A549 treated with DMSO at 1 μM for 4 hours (cell line): ENCODE results near the gene MORN5. TPM values are rescaled to one million over a fixed set of nuclear protein-coding genes. Genes with fewer than 3 reads are reported as not detected.

Source experiments
- total RNA-seq: library from RNA; stranded (reverse); fragments of 200-300 nt; extraction: Qiagen RNA extraction; gene quantifications from 5 replicates; pipeline ENCODE4 v1.2.3, GENCODE V29; 2022; ENCODE audit warnings: low read depth

Gene MORN5
- 0.42 TPM in 1 of 5 replicates, not detected in the others for total RNA-seq

DNA sequence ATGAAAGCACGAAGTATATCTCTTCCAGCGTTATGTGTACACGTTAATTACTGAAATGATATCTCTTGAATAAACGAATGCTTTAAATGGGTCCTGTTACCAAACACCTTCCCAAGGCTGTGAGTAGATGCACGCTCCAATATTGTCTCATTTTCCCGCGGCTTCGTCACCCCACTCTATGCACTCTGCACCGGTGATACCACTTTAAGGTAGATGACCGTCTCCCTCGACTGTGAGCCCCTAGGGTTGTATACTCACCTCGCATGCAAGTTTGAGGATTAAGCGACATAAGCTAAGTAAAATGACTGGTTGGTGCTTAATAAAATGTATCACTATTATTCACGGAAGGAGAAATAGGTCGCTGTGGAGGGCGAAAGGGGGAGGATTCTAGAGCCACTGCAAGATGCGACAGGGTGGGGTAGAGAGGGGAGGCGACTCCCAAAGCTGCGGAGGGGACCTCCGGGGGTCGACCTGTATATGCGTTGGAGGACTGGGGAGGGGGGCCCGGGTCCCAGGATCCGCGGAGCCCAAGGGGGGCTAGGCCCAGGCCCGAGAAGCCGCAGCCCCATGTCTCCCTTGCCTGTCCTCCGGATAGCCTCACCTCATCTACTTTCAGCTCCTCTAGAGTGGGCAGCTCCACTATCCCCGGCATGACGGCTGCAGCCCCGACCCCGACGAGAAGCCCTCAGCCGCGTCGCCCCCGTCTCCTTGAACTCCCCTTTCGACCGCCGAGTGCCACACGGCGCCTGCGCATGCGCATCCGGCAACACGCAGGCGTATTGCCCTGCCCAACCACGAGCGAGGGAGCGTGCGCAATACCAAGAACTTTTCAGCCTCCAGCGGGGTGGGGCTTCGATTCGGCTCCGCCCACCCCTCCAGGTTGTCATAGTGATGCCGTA is at the start of gene MORN5, which contains the start of gene NDUFA8:
Gene MORN5 (plus strand): TSS at position 883 of the 899 bp plus-strand sequence. CDS start 65 bp downstream, outside the sequence.
Gene NDUFA8 (minus strand): TSS at position 754 of the 899 bp plus-strand sequence. CDS start 102 bp downstream, at position 652.

GRCh38 chr9:122228568-122229484 is 69.1 kb downstream of the MORN5 start, which contains the start of gene LHX6:
Gene LHX6 (minus strand): TSS chr9:122228957. CDS start chr9:122228740, 217 bp downstream.

Other genes starting within 250 kb of the MORN5 start
- 3.1 to 4.9 TPM (median 3.9 TPM) in 5 replicates for gene TTLL11, start 66.6 kb upstream of the MORN5 start, total RNA-seq
- 96.3 to 108 TPM (median 104 TPM) in 5 replicates for gene NDUFA8, start 129 bp upstream of the MORN5 start, total RNA-seq
- gene LHX6, start 69.0 kb downstream of the MORN5 start, total RNA-seq: 0.30 to 0.41 TPM (median 0.40 TPM) in 5 replicates
- 13.0 to 24.0 TPM (median 21.8 TPM) in 5 replicates for gene RBM18, start 104.9 kb downstream of the MORN5 start, total RNA-seq
- 60.9 to 75.1 TPM (median 67.0 TPM) in 5 replicates for gene MRRF, start 105.0 kb downstream of the MORN5 start, total RNA-seq
- 1.3 to 1.7 TPM (median 1.5 TPM) in 5 replicates for gene PTGS1, start 211.1 kb downstream of the MORN5 start, total RNA-seq